Fibroblast of the aortic adventitia (primary cell): ENCODE results near the gene ENTREP1. TPM values are rescaled to one million over a fixed set of nuclear protein-coding genes. Genes with fewer than 3 reads are reported as not detected.
"Not testable (repeated sequence)": the region's sequence is repeated elsewhere in the genome, so short reads cannot be mapped to it uniquely, and the experiment has no call there.

Source experiments
- DNase-seq: peaks from one replicate; pipeline ENCODE4 v3.0.0-alpha.2; 2010; ENCODE audit warnings: low read depth
- H3K4me3 ChIP-seq: 2 replicates; pipeline ENCODE4 v1.5.1; 2011; ENCODE audit warnings: low read depth, mild to moderate bottlenecking, control low read depth, low read length, moderate library complexity
- total RNA-seq: library from RNA; depleted of rRNA; stranded (reverse); fragments of >200 nt; gene quantifications from 2 replicates; pipeline ENCODE4 v1.2.3, GENCODE V29; 2012; ENCODE audit warnings: low replicate concordance
- TF ChIP-seq, protein P1 (sequence below): IDR thresholded peaks from 2 replicates; pipeline ENCODE4 v1.5.1; 2011; ENCODE audit warnings: mild to moderate bottlenecking, low read length, control low read depth, inconsistent platforms; ENCODE audit not compliant: insufficient read depth

Gene ENTREP1
- total RNA-seq, 1 donor, result 0.18 TPM

DNA sequence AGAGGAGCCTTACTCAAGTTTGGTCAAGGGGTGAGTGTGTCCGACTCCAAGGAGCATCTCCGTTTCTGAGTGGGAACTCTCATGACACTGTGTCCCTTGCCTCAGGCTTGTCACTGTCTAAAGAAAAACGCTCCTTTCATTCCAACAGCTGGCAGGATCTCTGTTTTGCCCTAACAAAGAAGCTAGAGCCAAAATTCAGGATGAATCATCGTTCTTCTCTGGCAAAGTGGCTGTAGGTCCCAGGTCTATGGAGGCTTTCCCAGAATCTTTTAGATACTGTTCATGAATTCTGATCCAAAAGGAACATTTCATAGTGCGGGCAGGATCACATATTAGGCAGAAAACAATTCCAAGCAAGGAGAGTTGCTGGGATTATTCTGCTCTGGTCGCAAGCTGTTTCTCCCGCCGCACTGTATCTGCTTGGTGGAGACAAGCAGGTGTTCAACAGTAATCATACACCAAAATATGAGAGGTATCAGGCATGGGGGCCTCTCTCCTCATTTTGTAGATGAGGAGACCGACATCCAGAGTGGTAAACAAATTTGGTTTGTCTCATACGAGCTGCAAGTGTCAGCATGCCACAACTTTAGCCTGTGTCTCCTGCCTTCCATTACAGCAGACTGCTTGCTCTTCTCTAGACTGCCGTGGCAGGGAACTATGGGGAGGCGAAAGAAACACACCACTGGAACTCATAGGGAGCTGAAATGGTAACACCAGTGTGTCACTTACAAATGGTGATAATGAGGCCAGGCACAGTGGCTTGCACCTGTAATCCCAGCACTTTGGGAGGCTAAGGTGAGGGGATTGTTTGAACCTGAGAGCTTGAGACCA is 72.6 kb downstream of the ENTREP1 start:
- H3K4me3 ChIP-seq, result no peak overlapping the region
- DNase-seq, result peak; percentile 85
- TF ChIP-seq, protein P1, sequence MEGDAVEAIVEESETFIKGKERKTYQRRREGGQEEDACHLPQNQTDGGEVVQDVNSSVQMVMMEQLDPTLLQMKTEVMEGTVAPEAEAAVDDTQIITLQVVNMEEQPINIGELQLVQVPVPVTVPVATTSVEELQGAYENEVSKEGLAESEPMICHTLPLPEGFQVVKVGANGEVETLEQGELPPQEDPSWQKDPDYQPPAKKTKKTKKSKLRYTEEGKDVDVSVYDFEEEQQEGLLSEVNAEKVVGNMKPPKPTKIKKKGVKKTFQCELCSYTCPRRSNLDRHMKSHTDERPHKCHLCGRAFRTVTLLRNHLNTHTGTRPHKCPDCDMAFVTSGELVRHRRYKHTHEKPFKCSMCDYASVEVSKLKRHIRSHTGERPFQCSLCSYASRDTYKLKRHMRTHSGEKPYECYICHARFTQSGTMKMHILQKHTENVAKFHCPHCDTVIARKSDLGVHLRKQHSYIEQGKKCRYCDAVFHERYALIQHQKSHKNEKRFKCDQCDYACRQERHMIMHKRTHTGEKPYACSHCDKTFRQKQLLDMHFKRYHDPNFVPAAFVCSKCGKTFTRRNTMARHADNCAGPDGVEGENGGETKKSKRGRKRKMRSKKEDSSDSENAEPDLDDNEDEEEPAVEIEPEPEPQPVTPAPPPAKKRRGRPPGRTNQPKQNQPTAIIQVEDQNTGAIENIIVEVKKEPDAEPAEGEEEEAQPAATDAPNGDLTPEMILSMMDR, result no peak

DNA sequence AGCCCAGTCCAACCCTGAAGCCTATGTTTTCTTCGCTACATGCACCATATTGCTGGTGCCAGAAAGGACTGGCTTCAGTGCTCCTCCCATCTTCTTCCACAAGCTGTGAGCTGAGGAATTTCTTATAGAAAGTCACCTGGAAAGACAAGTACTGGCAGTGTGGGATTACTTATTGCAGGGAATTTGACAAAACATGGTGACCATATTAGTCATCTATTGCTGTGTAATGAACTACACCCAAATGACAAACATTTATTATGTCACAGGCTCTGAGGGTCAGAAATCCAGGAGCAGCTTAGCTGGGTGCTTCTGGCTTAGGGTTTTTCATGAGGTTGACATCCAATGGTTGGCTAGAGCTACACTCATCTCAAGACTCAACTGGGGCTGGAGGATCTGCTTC is 75.5 kb downstream of the ENTREP1 start:
- no peak overlapping the region for H3K4me3 ChIP-seq
- no peak for DNase-seq
- TF ChIP-seq, protein P1, result no peak

DNA sequence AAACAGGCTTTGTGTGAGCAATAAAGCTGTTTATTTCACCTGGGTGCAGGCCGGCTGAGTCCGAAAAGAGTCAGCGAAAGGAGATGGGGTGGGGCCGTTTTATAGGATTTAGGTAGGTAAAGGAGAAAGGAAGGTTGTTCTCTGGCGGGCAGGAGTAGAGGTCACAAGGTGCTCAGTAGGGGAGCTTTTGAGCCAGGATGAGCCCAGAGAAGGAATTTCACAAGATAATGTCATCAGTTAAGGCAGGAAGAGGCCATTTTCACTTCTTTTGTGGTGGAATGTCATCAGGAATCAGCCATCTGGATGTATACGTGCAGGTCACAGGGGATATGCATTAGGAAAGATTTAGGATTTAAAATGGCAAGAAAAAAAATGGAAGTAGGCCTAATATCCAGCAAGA is 84.9 kb downstream of the ENTREP1 start:
- H3K4me3 ChIP-seq, result not testable (repeated sequence)

DNA sequence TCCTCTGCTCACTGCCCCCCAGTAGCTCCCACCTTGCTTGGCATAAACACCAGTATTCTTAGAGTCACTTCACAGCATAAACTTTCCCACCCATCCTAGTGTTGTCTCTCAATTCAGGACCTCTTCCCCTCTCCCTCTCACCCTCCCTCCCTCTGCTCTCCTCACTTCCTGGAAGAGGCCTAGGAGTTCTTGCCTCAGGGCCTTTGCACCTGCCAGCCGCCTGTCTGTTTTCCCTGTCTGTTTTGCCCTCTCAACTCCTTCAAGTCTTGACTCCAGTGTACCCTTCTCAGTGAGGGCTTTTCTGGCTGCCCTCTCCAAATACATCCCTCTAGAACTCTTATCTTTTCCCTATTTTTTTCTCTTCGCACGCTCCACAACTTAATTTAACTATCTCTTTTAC is 86.2 kb downstream of the ENTREP1 start:
- no peak overlapping the region for H3K4me3 ChIP-seq
- TF ChIP-seq, protein P1, result no peak
- DNase-seq, result no peak

More for the DNA sequence above, 84.9 kb downstream of the ENTREP1 start:
- DNase-seq, result not testable (repeated sequence)

DNA sequence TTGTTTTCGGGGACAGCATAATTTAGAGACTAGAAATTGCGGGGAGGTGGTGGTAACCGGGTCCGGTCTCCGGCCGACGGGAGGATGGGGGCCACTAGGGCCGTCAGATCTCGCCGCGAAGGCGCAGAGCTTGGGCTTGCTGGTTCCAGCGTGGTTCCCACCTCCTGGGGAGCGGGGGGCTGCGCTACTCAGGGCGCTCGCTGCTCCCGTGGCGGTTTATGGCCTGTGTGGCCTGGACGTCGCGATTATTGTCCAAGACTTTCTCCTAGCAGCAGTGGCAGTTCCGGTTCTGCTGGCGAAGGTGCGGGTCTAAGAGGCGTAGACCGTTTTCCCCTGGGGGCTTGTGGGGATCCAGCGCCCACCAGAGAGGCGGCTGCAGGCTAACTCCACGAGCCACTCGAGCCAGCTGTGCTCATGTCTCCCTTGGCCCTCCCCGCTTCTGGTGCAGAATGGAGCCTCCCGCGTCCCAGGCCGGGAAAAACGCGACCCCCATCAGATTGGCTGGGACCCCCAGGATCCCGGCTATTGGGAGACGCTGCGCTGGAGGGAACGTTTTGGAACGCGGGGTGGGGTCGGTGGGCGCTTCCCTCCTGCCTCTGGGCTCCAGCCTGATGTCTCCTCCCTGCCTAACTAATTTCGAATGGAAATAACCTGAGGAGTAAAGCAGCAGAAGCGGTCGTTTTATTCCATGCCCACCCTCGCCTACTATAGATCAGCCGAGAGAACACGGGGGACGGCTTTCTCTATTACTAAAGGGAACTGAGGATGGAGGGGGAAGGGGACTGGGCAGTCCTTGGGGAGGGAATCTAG is 87.1 kb downstream of the ENTREP1 start:
- no peak overlapping the region for H3K4me3 ChIP-seq
- no peak for DNase-seq
- TF ChIP-seq, protein P1, result no peak

DNA sequence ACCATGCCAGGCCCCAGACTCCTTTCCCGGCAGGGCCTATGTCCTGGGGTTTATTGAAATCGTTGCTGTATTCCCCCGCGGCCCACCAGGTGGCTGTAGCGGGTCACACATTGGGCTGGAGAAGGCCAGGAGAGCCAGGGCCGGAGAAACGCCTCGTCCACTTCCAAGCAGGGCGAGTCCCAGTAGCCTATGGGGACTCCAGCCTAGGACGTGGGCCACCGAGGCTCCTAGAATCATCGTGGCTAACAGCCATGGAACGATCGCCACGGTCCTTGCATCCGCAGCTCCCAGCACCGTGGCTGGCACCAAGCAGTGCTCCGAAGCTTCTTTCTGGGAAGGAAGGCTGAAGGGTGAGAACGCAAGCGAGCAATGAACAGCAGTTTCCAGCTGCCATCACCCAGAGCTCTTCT is 87.7 kb downstream of the ENTREP1 start:
- DNase-seq, result peak; percentile 77
- peak overlapping the region; percentile 57 for H3K4me3 ChIP-seq
- TF ChIP-seq, protein P1, result peak; percentile 87

DNA sequence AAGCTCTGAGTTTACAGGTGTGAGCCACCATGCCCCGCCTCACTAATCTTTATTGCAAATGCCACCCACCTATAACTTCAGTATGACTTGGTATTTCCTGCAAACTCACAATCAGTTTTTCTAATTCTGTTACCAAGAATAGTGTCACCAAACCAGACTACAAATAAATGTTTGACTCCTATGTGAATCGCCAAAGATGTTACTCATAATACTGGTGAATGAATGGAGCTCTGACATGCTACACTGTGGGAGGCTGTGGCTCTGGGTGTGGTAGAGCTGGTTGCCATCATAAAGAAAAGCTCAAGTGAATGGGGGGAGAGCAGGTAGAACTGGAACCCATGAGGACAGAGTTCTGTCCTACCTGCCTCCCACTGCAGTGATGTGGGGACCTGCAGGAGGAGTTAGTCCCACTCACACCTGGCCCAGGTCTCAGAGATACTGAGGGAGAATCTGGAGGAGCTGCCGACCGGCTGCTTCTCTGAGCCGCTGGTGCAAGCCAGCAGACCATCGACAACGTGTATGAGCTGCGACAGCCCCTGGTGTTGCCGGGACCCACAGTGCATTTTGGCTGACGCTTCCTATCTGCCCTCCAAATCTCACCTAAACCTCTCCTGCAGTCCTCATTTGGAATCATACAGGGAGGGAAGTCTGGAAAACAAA is 95.7 kb downstream of the ENTREP1 start:
- no peak overlapping the region for H3K4me3 ChIP-seq
- TF ChIP-seq, protein P1, result no peak
- DNase-seq, result no peak
